NCI-H526 treated with DMSO at 0.1 percent for 48 hours (cell line): ENCODE measurements around the gene CDYL.
A peak's percentile ranks its signal among the peaks of the same experiment; 100 is the strongest.

Source experiments
- DNase-seq: peaks from one replicate; lab custom pipeline; 2025; lab: John Stamatoyannopoulos, UW

CDYL gene

GRCh38 chr6:4776131-4776492, at the start of gene CDYL:
Gene CDYL (plus strand): TSS chr6:4776404. CDS start chr6:4776784, 380 bp downstream.
- peak; percentile 75 for DNase-seq

GRCh38 chr6:4726645-4727044, 49.6 kb upstream of the CDYL start:
- no peak for DNase-seq

GRCh38 chr6:4727217-4727616, 49.0 kb upstream of the CDYL start:
- no peak for DNase-seq

- DNase-seq = no peak
Measured at GRCh38 chr6:4727671-4728435, 48.4 kb upstream of the CDYL start.

- DNase-seq = no peak
Measured at GRCh38 chr6:4728436-4728769, 47.8 kb upstream of the CDYL start.

- DNase-seq = no peak
Measured at GRCh38 chr6:4728926-4729325, 47.3 kb upstream of the CDYL start.

- no peak for DNase-seq
Measured at GRCh38 chr6:4731996-4732395, 44.2 kb upstream of the CDYL start.

GRCh38 chr6:4732691-4733315, 43.4 kb upstream of the CDYL start:
- DNase-seq = no peak

GRCh38 chr6:4736371-4736873, 39.8 kb upstream of the CDYL start:
- no peak for DNase-seq

- DNase-seq = no peak
Measured at GRCh38 chr6:4740032-4740431, 36.2 kb upstream of the CDYL start.

- no peak for DNase-seq
Measured at GRCh38 chr6:4743062-4743461, 33.1 kb upstream of the CDYL start.

GRCh38 chr6:4743926-4744325, 32.3 kb upstream of the CDYL start:
- DNase-seq = no peak

- DNase-seq = no peak
Measured at GRCh38 chr6:4747588-4747987, 28.6 kb upstream of the CDYL start.

GRCh38 chr6:4751823-4752464, 24.3 kb upstream of the CDYL start:
- no peak for DNase-seq

- no peak for DNase-seq
Measured at GRCh38 chr6:4756247-4756646, 20.0 kb upstream of the CDYL start.

GRCh38 chr6:4759997-4760396, 16.2 kb upstream of the CDYL start:
- no peak for DNase-seq

- DNase-seq = no peak
Measured at GRCh38 chr6:4760773-4761172, 15.4 kb upstream of the CDYL start.

GRCh38 chr6:4762294-4762693, 13.9 kb upstream of the CDYL start:
- DNase-seq = no peak

- DNase-seq = no peak
Measured at GRCh38 chr6:4763921-4764320, 12.3 kb upstream of the CDYL start.

- DNase-seq = no peak
Measured at GRCh38 chr6:4768815-4769214, 7.4 kb upstream of the CDYL start.

GRCh38 chr6:4772750-4773149, 3.5 kb upstream of the CDYL start:
- no peak for DNase-seq

- DNase-seq = no peak
Measured at GRCh38 chr6:4773181-4773580, 3.0 kb upstream of the CDYL start.

GRCh38 chr6:4774296-4774695, 1.9 kb upstream of the CDYL start:
- DNase-seq = no peak
